ENCODE results near the gene FCRL3.

- no peak for TF ChIP-seq POLR2A (IDR thresholded peaks at IDR 0.05)
- no peak for TF ChIP-seq CTCF (IDR thresholded peaks at IDR 0.05)
Measured at GRCh38 chr1:157734321-157734720, 33.8 kb upstream of the FCRL3 start.
